Loucy (cell line): ENCODE data around the gene LMAN2L.

Experiments
- CTCF ChIP-seq: fragments of 200-600 bp; sonication (generic); conservative IDR thresholded peaks from 2 replicates; pipeline ENCODE4 v1.5.1; 2014; ENCODE audit warnings: mild to moderate bottlenecking, antibody characterized with exemption, low read length
- EZH2phosphoT487 ChIP-seq: fragments of 200-600 bp; IDR thresholded peaks from 2 replicates; pipeline ENCODE4 v1.6.1; 2018; ENCODE audit warnings: antibody characterized with exemption, mild to moderate bottlenecking, moderate library complexity, borderline replicate concordance

GRCh38 chr2:96730212-96730611 lies 9.7 kb downstream of the LMAN2L start:
- TF ChIP-seq EZH2phosphoT487 (no peak), CTCF (no peak)
